GM10266 (cell line): ENCODE data around the gene OR51T1.

Experiments
- DNase-seq: peaks from one replicate; pipeline ENCODE4 v3.0.0; 2012; ENCODE audit errors: extremely low spot score
- TF ChIP-seq, protein P1 (sequence below): IDR thresholded peaks from 2 replicates; pipeline ENCODE4 v1.5.1; 2012; ENCODE audit warnings: mild to moderate bottlenecking, low read depth; ENCODE audit not compliant: control insufficient read depth, insufficient read depth; ENCODE audit errors: missing control alignments

Gene OR51T1

DNA sequence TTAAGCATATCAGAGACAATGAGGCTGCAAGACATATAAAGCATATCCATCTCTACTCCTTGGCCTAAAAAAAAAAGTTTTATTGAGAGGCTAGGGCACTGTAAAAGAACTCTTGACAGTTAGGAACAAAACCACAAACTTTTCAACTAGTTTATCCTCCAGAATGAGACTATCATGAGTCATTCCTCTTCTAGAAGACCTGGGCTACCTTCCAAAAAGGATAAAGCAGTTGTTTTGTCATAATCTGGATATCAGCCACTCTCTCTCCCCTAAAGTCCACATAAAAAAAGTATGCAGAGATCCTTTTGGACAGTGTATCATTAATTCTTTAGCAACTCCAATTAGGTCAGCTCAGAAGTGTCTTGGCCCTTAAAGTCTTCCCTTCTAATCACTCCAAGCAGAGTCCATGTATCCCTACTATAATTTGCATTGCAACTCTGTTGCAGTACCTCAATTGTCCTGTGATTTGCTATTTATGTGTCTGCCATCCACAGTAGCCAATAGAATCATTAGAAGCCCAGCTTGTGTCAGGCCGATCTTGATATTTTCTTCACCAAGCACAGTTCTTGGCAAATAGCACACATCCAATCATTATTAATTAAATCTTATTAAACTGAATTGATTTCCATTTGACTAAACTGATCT, 10.4 kb downstream of the OR51T1 start:
- TF ChIP-seq, protein P1, sequence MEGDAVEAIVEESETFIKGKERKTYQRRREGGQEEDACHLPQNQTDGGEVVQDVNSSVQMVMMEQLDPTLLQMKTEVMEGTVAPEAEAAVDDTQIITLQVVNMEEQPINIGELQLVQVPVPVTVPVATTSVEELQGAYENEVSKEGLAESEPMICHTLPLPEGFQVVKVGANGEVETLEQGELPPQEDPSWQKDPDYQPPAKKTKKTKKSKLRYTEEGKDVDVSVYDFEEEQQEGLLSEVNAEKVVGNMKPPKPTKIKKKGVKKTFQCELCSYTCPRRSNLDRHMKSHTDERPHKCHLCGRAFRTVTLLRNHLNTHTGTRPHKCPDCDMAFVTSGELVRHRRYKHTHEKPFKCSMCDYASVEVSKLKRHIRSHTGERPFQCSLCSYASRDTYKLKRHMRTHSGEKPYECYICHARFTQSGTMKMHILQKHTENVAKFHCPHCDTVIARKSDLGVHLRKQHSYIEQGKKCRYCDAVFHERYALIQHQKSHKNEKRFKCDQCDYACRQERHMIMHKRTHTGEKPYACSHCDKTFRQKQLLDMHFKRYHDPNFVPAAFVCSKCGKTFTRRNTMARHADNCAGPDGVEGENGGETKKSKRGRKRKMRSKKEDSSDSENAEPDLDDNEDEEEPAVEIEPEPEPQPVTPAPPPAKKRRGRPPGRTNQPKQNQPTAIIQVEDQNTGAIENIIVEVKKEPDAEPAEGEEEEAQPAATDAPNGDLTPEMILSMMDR, result no peak
- no peak for DNase-seq

DNA sequence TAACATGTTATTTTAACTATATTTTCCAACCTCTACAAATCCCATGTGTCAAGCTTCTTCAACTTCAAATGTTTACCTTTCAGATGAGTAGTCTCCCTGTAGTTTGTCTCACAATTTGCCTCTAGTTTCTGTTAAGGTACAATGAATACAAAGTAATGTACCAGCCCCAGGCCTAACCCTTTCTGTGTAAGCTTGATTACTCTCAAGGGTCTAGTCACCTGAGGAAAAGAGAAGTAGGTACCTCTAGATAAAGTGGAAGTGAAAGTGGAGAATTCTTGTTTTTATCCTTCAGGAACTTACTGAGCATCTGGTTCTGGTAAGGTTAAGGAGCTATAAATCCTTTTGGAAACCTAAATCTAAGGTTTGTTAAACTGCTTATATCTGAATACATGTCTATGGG, 21.8 kb downstream of the OR51T1 start, which contains the start of gene OR51A7:
TSS of gene OR51A7 (plus strand) at position 300 of the 400 bp plus-strand sequence. CDS start 3,587 bp downstream, outside the sequence.
- TF ChIP-seq, protein P1, result no peak
- no peak for DNase-seq

DNA sequence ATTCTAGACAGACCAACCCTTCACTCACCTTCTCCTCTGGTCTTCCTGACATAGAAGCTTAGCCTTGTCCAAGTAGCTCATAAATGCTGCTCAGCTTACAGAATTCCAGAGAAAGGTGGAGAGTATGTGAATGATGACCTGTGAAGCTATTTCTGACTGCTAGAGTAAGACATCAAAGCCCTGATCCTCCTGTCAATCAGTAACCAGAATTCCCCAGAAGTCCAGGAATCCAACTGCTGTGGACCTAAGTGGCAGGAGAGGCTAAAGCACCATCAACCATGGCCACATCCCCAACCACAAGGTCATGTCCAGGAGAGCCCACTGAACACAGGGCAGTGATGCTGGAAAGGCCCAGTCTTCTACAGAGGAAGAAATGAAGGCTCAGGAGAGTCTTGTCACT, 34.9 kb downstream of the OR51T1 start:
- TF ChIP-seq, protein P1, result no peak
- no peak for DNase-seq

DNA sequence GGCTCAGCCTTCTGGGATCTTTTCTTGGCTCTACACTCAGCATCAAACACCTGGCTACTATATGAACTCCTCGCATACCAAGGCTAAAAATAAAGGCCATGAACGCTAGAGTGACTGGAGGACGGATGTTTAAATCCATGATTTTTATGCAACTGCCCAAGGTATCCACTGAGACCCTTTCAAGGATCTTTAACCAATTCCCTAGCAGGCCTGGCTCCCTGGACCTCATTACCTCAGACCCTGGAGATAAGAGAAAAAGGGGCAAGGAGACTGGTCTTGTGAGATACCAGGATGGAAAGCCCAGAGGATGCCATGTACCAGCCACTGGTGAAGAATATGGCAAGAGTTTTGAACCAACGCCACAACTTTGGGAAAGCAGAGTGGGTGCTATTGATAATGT, 37.5 kb downstream of the OR51T1 start, which contains the start of gene OR51G2:
TSS of gene OR51G2 (minus strand) at position 101 of the 400 bp plus-strand sequence. CDS start 3,687 bp downstream, outside the sequence.
- no peak for DNase-seq
- TF ChIP-seq, protein P1, result no peak

DNA sequence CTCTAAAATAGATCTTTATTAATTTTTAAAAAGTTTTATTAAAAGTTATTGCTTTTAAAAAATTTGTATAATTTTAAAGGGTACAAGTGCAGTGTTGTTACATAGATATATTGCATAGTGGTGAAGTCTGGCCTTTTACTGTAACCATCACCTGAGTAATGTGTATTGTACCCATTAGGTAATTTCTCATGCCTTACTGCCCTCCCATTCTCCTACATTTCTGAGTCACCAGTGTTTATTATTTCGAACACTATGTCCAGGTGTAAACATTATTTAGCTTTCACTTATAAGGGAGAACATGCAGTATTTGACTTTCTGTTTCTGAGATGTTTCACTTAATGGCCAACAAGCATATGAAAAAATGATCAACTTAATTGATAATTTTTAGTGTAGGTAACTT, 40.1 kb downstream of the OR51T1 start:
- TF ChIP-seq, protein P1, result no peak
- DNase-seq, result no peak

DNA sequence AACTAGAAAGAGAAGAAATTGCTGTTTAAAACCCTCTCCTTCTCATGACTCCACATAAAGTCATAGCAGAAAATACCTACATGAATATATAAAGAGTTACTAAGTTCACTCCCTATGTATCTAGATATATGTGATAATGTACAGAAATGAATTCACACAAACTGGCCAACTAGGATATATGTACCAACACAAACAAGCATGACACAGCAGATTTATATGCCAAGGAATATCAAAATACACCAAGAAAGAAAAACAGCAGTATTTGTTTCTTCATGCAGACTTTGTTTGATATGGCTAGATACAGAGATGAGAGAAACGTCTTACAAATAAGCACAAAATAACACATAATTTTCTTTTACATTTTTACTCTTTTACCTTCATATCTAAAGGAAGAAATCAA, 40.6 kb downstream of the OR51T1 start:
- no peak for DNase-seq
- TF ChIP-seq, protein P1, result no peak

DNA sequence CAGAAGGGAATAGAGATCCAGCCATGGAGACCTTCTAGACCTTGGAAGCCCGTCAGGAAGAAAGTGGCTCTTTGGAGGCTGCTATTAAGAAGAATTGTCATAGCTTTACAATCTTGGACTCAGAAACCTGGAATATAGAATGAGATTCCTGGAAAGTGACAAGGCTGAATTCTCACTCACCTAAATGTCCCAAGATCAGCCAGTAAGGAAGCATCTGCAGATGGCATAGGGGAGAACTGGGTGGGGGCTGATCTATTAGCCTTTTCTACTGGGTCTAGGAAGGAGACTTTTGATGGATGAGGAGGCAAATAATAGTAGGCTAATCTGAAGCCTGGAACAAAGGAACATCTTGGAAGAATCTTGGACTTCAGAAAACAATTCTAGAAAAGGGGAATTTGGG, 42.5 kb downstream of the OR51T1 start, which contains the start of gene OR51G1:
TSS of gene OR51G1 (minus strand) at position 101 of the 400 bp plus-strand sequence. CDS start at position 101, 0 bp downstream.
- TF ChIP-seq, protein P1, result no peak
- no peak for DNase-seq
